ENCODE data around the gene AUH.

The AUH gene

DNA sequence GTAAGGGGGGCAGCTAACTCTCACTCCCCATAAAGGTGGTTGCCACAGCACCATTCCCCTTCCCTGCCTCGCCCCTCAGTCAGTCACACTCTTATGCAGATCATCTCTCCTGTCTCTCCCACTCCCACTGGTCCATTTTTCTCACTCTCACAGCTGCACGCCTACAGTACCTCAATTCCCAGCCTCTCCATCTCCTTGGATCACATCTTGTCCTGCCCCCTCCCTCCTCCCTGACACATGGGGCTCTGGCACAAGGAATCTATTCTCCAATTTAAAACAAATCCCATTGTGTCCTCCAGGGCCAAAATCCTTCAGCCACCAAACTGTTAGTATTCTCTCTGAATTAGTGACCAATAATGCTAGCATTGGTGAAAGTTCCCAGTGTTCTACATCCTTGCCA, 114.4 kb downstream of the AUH start:
- DNase-seq (ENCODE audit: low read depth in 2 of 2): no peak

DNA sequence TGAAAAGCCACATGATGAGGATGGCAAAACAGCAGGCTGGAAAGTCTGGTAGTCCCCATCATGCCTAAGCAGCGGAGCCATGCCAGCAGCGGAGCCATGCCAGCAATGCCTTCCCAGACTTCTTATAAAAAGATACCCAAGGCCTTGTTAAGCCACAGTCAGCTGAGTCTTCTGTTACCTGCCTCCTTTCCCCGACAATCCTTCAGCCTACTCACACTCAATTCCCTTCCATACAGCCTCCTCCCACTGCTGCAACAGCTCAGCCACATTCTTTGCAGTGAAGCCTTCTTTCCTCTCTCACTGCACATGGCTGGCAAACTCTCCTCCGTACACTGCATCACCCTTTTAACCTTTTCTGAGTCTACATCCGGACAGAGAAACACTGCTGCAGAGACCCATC, 114.9 kb downstream of the AUH start:
- no peak for DNase-seq (ENCODE audit: low read depth in 2 of 2)

DNA sequence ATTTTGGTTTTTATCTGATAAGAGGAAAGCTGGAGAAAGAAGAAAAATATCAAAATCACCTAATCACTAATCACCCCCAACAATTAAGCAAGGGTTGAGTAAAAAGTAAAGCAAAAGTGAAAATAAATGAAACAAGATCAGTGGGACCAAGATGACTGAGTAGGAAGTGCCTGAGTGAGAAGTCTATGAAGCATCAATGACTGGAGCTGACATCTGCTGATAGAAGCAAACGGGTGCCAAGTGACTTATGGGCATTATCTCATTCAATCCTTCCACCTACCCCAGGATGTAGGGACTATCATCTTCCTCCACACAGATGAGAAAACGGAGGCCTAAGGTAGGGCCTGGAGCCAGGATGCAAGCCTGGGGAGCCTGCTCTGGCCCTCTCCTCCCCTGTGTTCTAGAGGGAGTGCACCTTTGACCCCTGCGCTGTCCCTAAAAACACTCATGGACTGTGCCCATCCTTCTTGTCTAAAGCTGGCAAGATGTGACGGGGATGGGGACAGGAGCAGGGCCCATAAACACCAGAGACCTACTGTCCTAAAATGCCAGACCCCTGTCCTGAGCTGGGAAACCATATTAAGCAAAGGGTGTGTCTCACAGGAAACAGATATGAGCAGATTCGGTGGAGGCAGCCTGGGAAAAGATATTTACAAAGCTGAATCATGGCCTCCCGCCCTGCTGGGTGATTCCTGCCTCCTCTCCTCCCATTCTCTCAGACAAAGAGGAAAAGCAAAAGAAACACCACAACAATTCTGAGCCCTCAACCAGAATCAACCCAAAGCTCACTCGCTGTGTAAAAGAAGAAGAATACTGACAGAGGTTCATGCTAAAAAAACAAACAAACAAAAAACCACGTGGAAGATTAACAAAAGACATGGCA, 116.0 kb downstream of the AUH start:
- DNase-seq (ENCODE audit: low read depth in 2 of 2): no peak

DNA sequence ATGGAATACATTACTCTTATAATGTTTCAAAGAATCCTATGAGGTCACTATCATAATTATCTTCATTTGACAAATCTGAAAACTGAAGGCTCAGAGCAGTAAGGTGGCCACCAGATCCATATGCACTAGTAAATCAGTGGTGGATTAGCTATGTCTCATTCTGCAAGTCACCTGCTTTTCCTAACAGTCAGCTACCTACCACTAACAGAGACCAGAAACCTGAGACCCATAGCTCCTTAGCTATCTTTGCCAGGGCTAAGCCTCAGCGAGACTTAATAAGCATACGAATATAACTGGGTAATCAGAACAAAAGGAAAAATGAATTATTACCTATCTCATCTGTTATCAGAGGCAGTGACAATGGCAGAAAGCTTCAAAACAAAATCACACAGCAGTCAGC, 118.7 kb downstream of the AUH start:
- no peak for DNase-seq (ENCODE audit: low read depth in 2 of 2)

DNA sequence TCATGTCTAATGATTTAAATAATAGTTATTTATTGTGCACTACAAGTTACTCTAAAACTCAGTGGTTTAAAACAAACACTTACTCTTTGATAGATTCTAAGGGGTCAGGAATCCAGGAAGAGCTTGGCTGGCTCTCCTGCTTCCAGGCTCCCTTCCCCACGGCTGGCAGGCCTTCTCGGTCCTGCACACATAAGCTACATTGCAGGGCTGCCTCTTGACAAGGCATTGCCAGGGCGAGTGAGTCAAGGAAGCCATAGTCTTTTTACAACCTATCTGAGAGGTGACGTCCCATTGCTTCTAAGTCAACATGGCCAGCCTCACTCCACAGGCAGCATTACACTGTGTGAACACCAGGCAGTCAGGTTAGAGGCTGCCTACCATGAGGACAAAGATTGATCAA, 119.8 kb downstream of the AUH start:
- DNase-seq (ENCODE audit: low read depth in 2 of 2): no peak

DNA sequence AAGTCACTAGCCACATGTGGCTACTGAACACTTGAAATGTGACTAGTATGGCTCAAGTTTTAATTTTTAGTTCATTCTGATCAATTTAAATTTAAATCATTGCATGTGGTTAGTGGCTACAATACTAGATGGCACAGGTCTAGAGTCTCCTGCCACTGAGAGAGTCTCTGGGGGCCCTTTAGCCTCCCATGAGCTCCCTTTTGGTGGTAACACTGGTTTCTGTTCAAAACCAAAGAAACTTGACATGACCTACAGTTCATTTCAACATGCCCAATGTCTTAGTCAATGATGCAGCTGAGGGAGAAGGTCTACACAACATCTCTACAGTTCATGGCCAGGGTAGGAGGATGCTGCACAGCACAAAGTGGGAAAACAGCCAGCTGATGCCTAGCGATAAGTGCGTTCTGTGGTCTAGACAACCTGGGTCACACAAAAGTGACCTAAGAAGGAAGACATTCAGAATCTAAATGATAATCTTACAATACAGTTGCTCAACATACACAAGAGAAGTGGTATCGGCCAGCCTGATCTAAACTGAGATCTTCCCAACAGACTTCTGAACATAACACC, 121.0 kb downstream of the AUH start:
- DNase-seq (ENCODE audit: low read depth in 2 of 2): no peak

DNA sequence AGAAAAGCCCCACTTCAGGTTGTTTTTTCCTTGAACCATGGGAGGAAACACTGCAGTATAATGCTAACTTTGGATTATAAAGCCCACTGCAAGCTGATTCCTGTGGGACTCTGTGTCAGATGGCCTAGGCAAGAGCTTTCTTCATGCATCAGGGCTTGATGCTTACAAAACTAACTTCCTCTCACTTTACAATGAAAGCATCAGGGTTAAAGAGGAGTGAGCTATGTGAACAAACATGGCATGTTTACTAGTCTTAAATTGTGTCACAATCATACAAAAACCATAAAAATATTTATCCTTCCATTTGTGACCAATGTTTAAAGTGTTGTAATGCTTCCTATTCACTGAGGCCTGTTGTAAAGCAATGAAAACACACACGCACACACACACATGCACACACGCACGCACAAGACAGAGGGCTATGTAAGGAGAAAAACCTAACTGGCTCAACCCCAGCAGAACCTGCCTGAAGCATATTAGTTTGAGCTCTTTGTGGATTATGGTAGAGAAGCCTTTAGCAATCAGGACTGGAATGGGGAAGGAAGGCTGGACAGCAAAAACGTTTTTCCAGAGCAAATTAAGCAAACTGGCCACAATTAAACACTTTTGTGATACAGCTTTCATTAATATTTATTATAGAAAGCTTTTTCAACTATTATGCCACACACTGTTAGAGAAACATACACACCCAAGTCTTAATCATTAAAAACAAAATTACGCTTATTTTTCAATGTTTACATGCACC, 122.2 kb downstream of the AUH start:
- no peak for DNase-seq (ENCODE audit: low read depth in 2 of 2)

DNA sequence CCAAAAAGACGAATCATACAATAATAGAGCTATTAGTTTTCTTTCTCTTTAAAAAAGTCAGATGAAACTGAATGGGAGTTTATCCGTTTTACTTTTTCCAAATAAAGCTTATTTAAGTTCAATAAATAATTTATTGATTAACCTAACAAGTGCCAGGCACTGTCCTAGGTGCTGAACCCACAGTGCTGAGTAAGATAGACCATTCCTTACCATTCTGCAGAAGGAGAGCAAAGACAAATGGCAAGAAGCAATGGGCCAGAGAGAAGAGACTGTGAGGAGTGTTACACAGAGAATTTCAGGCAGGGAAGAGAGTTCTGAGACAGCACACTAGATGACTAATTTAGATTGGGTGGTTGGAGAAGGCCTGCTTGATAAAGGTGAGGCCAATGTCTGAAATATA, 127.2 kb downstream of the AUH start:
- DNase-seq (ENCODE audit: low read depth in 2 of 2): no peak

DNA sequence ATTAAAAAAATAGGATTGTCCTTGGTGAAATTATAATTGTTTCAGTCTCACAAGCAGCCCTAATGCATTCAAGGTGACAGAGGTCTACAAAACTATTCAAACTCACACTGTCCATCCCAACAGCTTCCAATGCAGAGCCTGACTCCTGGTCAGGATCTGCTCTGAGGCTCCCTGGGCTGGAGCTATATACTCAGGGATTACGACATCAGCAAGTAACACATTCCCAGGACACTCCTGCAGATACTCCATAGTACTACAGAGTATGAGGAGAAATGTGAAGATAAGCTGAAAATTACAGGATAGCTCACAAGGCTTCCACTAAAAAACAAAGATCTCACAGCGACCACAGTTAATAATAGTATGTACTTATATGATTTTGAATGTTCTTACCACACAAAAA, 130.1 kb downstream of the AUH start:
- no peak for DNase-seq (ENCODE audit: low read depth in 2 of 2)

DNA sequence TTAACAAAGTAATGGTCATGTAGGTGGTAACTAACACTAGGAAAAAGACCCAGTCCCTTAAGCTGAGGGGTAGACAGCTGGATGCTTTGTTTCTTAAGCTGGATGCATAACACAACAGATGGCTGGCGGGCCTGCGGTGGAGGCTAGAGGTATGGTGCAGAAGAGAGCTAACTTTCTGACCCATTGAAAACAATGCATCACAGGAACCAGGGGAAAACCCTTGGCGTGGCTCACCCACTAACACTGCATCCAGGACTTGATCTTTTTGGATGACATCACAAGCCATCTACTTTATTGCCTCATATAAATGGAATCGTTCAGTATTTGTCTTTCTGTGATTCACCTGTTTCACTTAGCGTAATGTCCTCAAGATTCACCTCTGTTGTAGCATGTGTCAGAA, 138.7 kb downstream of the AUH start:
- DNase-seq (ENCODE audit: low read depth in 2 of 2): no peak

DNA sequence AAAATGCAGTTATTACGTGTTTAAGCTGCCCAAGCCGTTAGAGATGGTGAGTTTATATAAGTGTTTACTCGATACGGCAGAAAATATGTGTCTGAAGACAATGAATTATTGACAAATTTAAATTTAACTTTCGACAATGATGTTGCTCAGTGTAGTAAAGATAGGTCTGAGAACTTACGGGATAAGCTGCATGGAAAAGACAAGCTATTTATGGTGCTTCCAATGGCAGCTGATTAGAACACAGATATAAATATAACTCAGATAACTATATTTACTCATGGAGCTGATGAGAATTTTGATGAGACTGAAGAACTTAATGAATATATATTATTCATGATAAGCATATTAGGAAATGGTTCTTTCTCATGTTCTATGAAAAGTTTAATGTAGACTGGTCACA, 139.3 kb downstream of the AUH start:
- no peak for DNase-seq (ENCODE audit: low read depth in 2 of 2)

DNA sequence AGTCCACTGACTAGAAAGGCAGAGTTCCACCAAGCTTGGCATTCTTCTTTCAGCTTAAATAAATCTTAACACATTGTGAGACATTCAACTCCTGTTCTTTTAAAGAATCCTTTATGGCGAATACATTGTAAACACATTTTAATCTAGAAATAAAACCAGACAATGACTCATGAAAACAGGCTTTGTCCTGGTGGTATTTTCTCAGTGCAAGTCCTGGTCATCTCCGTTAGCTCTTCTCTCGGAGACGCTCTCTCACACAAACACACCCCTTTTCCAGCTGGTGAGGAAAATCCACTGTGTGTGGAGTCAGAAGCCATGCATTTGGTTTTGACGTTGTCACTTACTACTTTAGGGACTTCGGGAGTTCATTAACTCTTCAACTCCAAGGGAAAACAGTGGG, 140.4 kb downstream of the AUH start:
- DNase-seq (ENCODE audit: low read depth in 2 of 2): no peak

DNA sequence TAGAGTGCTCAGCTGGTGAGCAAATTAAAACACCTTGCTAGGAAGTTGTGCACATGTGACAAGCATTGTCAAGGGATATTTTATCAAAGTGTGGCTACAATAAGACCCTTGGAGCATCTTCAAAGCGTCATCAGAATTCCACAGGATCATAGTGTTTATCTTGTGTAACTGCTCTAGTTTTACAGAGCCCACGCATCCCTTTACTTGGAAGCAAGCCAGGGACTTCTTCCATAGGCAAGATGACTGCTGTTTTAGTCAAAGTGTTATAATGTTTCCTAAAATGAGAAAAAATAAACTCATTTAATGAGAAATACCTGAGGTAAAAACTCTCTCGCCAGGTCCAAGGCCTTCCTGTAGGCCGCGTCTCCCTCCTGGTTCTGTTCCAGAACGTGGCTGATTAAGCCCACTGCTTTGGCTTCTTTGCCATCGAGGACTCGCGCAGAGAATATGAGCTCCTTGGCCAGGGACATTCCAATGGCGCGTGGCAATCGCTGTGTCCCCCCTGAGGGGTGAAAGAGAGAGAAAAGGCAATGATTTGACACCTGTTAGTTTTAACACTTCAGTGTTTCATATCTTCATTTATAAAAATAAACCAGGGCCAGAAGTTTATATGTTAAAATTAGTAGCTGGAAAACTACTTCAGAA, 141.1 kb downstream of the AUH start:
- no peak for DNase-seq (ENCODE audit: low read depth in 2 of 2)

DNA sequence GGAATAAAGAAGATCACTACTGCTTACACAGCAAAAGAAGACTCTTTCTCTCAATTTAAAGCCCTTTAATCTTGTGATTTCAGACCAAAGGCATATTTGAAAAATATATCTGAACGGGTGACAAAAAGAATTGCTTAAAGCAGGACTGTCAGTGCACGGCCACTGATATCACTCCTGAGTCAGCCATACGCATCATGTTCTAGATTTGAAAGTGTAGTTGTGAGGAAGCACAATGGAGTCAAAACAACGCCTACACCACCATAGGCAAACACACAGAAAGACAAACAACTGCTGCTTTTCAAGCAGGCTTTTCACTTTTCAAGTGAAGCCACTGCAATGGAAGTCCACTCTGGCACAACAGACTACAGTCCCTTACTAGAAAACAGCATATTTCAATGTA, 141.7 kb downstream of the AUH start:
- DNase-seq (ENCODE audit: low read depth in 2 of 2): no peak

DNA sequence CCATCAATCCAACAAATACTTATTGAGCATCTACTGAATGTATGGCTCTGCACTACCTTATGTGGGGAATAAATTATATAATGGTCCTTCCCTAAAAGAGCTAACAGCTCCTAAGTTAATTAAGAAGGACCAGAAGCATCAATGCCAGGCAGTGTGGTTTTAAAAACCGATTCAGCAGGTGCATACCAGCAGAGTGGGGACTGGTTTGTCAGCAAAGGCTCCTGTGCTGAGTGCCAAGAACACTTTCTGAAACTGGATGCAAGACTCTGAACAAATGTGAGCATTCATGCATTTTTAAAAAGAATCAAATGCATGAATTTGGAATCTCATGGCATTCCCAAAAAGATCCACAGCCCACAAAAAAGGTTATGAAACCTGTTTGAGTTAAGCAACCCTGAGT, 142.2 kb downstream of the AUH start:
- DNase-seq (ENCODE audit: low read depth in 2 of 2): no peak

DNA sequence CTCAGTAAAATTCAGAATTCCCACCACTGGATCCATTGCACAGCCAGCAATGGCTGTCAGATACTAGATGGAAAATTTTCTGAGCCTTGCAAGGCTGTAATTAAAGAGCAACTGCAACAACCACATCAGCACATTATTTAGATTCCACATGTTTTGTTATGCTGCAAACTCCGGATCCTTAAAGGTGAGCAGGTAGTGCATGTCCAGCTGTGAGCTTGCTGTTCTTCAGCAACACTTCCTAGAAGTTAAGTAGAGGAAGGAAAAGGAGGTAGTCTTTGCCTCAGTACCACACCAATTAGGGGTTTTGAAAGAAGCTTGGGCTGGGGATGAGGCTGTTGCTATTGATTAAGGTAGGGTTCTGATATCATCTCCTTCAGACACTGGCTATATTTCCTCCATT, 144.3 kb downstream of the AUH start:
- DNase-seq (ENCODE audit: low read depth in 2 of 2): no peak

DNA sequence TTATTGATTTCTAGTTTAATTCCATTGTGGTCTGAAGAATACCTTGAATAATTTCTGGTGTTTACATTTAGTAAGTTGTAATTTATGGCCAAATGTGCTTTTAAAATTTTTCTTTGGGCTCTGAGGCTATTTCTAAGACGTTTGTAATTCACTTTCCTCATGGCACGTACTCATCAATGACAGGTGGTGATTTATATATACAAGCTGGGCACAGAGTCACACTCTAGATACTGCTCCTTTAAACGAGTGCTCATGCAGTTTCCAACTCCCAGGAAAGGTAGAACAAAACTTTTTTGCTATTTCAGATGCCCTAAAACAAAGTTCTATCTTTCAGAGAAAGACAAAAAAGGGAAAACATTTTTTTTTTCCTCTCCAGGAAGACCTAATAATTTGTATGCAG, 146.9 kb downstream of the AUH start:
- DNase-seq (ENCODE audit: low read depth in 2 of 2): no peak

DNA sequence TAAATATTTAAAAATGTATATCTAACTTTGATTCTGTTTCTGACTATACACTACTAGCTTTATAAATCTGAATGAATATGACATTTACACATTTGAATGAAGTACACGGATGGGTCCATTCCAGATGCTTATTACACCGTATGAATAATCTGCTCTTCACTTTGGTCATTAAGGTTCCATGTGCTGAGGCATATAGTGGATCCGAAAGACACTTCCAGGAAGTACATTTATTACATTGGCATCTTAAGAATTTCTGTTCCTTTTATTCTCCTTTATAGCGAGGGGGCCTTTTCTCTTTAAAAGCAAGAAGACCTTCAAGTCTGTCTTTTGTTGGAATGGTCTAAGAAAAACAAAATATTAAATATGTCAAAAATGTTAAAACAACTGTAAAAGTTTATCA, 147.6 kb downstream of the AUH start:
- no peak for DNase-seq (ENCODE audit: low read depth in 2 of 2)

DNA sequence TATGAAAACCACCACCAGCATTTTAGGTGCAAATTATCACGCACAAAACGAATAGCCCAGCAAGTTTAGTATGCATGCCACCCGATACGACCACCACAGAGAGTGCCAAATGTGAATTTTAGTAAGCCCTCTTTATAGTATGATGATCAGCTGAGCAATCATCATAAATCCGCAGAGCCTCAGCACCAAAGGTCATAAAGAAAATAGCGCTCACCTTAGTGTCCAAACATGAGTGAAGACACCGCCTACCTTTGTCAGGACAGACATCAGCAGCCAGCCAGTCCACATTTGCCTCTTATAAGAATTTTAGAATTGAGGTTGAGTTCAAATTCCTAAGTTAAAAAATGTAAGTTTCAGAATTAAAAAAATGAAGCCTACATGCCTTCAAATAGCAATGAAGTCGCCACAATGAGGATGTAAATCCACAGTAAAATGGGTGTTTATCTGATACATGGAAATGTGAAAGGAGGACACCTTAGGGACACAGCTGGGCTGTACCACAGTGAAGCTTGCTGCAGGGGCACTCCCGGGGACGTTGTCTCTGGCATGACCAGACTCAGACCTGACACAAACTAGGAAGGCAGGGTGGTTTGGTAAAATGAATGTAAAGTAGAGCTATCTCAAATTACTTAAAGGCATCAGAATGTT, 149.0 kb downstream of the AUH start:
- DNase-seq (ENCODE audit: low read depth in 2 of 2): no peak

DNA sequence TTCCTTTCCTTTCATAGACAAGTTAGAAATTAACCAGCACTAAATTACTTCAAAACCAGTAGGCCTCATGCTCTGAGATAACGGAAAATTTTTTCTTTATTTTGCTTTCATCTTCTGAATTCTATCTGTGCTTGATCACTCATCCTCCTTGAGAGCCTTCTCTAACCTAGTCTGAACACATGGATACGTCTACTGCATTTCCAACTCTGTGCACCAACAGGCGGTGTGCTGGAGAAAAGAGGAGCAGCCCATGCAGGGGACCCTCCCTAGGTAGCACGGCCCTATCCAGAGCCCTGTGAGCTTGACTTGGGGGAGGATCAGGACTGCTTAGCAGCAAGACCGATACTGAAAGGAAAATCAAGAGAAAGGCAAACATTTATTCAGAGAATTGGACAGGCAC, 149.8 kb downstream of the AUH start:
- no peak for DNase-seq (ENCODE audit: low read depth in 2 of 2)

DNA sequence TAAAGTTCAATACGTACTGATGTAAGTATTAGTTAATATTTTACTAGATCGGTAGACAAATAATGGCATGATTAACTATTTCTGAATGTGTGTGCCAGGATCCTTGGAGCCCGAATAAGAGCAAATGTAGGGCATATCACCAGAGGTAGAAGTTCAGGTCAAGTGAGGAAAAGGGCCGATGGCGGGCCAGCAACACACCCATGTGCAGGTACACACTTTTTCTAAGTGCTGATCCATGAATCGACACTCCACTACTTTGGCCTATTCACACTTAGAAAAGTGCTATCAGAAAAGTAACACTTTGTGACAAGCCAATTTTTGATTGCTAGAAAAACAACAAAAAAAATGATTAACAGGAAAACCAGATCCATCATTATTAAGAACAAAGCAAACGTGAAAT, 150.3 kb downstream of the AUH start:
- DNase-seq (ENCODE audit: low read depth in 2 of 2): no peak

DNA sequence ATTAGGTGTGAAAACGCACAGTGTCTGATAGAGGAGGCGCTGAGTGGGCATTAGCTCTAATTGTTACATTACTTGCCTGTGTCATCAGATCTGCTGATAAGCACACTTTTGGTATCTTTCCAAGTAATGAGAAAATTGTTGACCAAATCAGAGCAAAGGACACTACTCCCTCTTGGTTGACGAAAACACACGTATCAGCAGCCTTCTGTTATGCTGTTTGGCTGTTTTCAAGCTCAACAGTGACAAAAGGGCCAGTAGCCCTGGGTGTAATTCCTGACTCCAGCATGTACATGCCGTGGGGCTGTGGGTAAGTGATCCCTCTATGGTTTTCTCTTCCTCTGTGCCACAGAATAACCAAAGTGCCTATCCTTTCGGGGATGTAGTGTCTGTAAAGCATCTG, 151.4 kb downstream of the AUH start:
- no peak for DNase-seq (ENCODE audit: low read depth in 2 of 2)
